H1 (cell line): Measurements from ENCODE around the gene CIRBP. TPM values are rescaled to one million over a fixed set of nuclear protein-coding genes. Genes with fewer than 3 reads are reported as not detected.

Experiments used
- CTCF ChIA-PET: fragments of 300-600 bp; sonication (Branson Sonifier 250); formaldehyde crosslinking; loops from one replicate; lab custom pipeline; 2021; ENCODE audit not compliant: partially characterized antibody; lab: Charles Lee
- POLR2A ChIA-PET: fragments of 300-600 bp; sonication (Branson Sonifier 250); formaldehyde crosslinking; loops from one replicate; lab custom pipeline; 2021; ENCODE audit warnings: inconsistent platforms; ENCODE audit not compliant: partially characterized antibody; lab: Charles Lee
- DNase-seq, 2 experiments: peaks; one replicate each; pipeline versions ENCODE4 v3.0.0 to v3.0.0-alpha.2; 2010 to 2022; ENCODE audit warnings: low spot score in 2 of 2, low read depth in 1 of 2, mixed read lengths in 1 of 2
- FAIRE-seq: peaks from 2 replicates; lab custom pipeline; 2011; peaks lifted over from hg19 to GRCh38; lab: Jason Lieb, UNC
- H2AFZ ChIP-seq: 2 replicates; pipeline ENCODE4 v1.8.1; 2012; ENCODE audit warnings: low read length, inconsistent platforms
- H2AK5ac ChIP-seq: 2 replicates; pipeline ENCODE4 v1.6.1; 2013; ENCODE audit warnings: low read depth, low read length
- H2BK120ac ChIP-seq: replicated peaks from 2 replicates; pipeline ENCODE3; 2013; ENCODE audit warnings: low read depth, low read length, inconsistent platforms
- H2BK12ac ChIP-seq: 2 replicates; pipeline ENCODE4 v1.6.1; 2013; ENCODE audit warnings: low read depth, low read length
- H2BK15ac ChIP-seq: 2 replicates; pipeline ENCODE4 v1.6.1; 2013; ENCODE audit warnings: low read length
- H2BK20ac ChIP-seq: 2 replicates; pipeline ENCODE4 v1.6.1; 2013; ENCODE audit warnings: low read length
- H2BK5ac ChIP-seq: 2 replicates; pipeline ENCODE4 v1.6.1; 2013; ENCODE audit warnings: low read depth, low read length
- H3K14ac ChIP-seq: 2 replicates; pipeline ENCODE4 v1.6.1; 2013; ENCODE audit warnings: inconsistent platforms; ENCODE audit not compliant: insufficient read length
- H3K18ac ChIP-seq: 2 replicates; pipeline ENCODE4 v1.6.1; 2013; ENCODE audit warnings: low read length; ENCODE audit errors: extremely low read depth
- H3K23ac ChIP-seq: 2 replicates; pipeline ENCODE4 v1.6.1; 2013; ENCODE audit warnings: inconsistent platforms; ENCODE audit not compliant: insufficient read length
- H3K23me2 ChIP-seq: 2 replicates; pipeline ENCODE4 v1.6.1; 2013; ENCODE audit warnings: low read depth, low read length
- H3K27ac ChIP-seq: 2 replicates; pipeline ENCODE4 v1.6.1; 2011; ENCODE audit warnings: low read depth, low read length, inconsistent platforms
- H3K27me3 ChIP-seq, 4 experiments: replicated peaks in 1 of 4; 1 replicate in 1 of 4; 2 replicates in 3 of 4; pipeline versions ENCODE4 v1.6.1 to v1.8.1; 2011 to 2013; ENCODE audit warnings: low read length in 3 of 4, mild to moderate bottlenecking in 3 of 4, inconsistent platforms in 2 of 4, mixed read lengths in 2 of 4, moderate library complexity in 1 of 4; ENCODE audit not compliant: control insufficient read depth in 3 of 4, insufficient read depth in 3 of 4; ENCODE audit errors: extremely low read depth in 1 of 4
- H3K36me3 ChIP-seq, 4 experiments: 2 replicates each; pipeline versions ENCODE4 v1.6.1 to v1.8.1; 2011 to 2013; ENCODE audit warnings: mild to moderate bottlenecking in 4 of 4, low read length in 3 of 4, moderate library complexity in 2 of 4, control low read depth in 1 of 4, inconsistent platforms in 1 of 4; ENCODE audit not compliant: insufficient read depth in 4 of 4, control insufficient read depth in 2 of 4
- H3K4ac ChIP-seq: replicated peaks from 2 replicates; pipeline ENCODE3; 2013; ENCODE audit warnings: low read length, low read depth, mixed read lengths, inconsistent platforms; ENCODE audit not compliant: insufficient read length
- H3K4me1 ChIP-seq, 4 experiments: replicated peaks in 1 of 4; 1 replicate in 1 of 4; 2 replicates in 3 of 4; pipeline versions ENCODE4 v1.6.1 to v1.8.1; 2011 to 2013; ENCODE audit warnings: low read length in 3 of 4, inconsistent platforms in 2 of 4, mixed read lengths in 1 of 4; ENCODE audit not compliant: insufficient read depth in 4 of 4, control insufficient read depth in 3 of 4
- H3K4me2 ChIP-seq, 2 experiments: 2 replicates each; pipeline versions ENCODE4 v1.6.1 to v1.8.1; 2011 to 2013; ENCODE audit warnings: low read depth in 2 of 2, low read length in 2 of 2, control low read depth in 1 of 2, inconsistent platforms in 1 of 2, mild to moderate bottlenecking in 1 of 2; ENCODE audit not compliant: insufficient read depth in 1 of 2
- H3K4me3 ChIP-seq, 4 experiments: fragments of 200-600, 300-600 bp in 1 of 4; sonication (generic), shearing (Covaris generic), sonication (Bioruptor Twin) in 1 of 4; 2 replicates each; pipeline versions ENCODE4 v1.5.1 to v1.8.1; 2011 to 2016; ENCODE audit warnings: low read length in 4 of 4, low read depth in 3 of 4, control low read depth in 2 of 4, inconsistent platforms in 2 of 4, mild to moderate bottlenecking in 2 of 4, mixed read lengths in 1 of 4, moderate library complexity in 1 of 4; ENCODE audit not compliant: insufficient read depth in 2 of 4; ENCODE audit errors: extremely low read depth in 1 of 4
- H3K56ac ChIP-seq: replicated peaks from 2 replicates; pipeline ENCODE3; 2013; ENCODE audit warnings: low read depth, mild to moderate bottlenecking, mixed read lengths, low read length, inconsistent platforms; ENCODE audit not compliant: insufficient read length
- H3K79me1 ChIP-seq: 2 replicates; pipeline ENCODE4 v1.6.1; 2013; ENCODE audit warnings: low read depth, low read length, control low read depth
- H3K79me2 ChIP-seq, 2 experiments: 2 replicates each; pipeline versions ENCODE4 v1.6.1 to v1.8.1; 2012 to 2013; ENCODE audit warnings: low read length in 2 of 2, mild to moderate bottlenecking in 2 of 2, inconsistent platforms in 1 of 2; ENCODE audit not compliant: insufficient read depth in 2 of 2, control insufficient read depth in 1 of 2
- H3K9ac ChIP-seq, 4 experiments: replicated peaks in 1 of 4; 1 replicate in 1 of 4; 2 replicates in 3 of 4; pipeline versions ENCODE4 v1.6.1 to v1.8.1; 2011 to 2013; ENCODE audit warnings: low read depth in 3 of 4, low read length in 3 of 4, control low read depth in 2 of 4, mild to moderate bottlenecking in 2 of 4, moderate library complexity in 2 of 4, inconsistent platforms in 1 of 4; ENCODE audit errors: extremely low read depth in 1 of 4
- H3K9me3 ChIP-seq, 2 experiments: 2 replicates each; pipeline versions ENCODE4 v1.6.1 to v1.8.1; 2012 to 2013; ENCODE audit warnings: mild to moderate bottlenecking in 2 of 2, moderate library complexity in 2 of 2, control low read depth in 1 of 2, inconsistent platforms in 1 of 2, low read depth in 1 of 2, low read length in 1 of 2, mixed read lengths in 1 of 2; ENCODE audit not compliant: insufficient read depth in 2 of 2
- H4K20me1 ChIP-seq, 2 experiments: replicated peaks in 1 of 2; 2 replicates each; pipeline versions ENCODE3 to v1.8.1; 2011 to 2013; ENCODE audit warnings: inconsistent platforms in 2 of 2, low read length in 2 of 2, mild to moderate bottlenecking in 1 of 2; ENCODE audit not compliant: insufficient read depth in 2 of 2, control insufficient read depth in 1 of 2
- H4K5ac ChIP-seq: 2 replicates; pipeline ENCODE4 v1.6.1; 2013; ENCODE audit warnings: low read length, low read depth, mixed read lengths, inconsistent platforms; ENCODE audit not compliant: insufficient read length
- H4K8ac ChIP-seq: 2 replicates; pipeline ENCODE4 v1.8.0; 2013; ENCODE audit warnings: mild to moderate bottlenecking, moderate library complexity, low read length, inconsistent platforms; ENCODE audit not compliant: insufficient read depth; ENCODE audit errors: extremely low read depth
- H4K91ac ChIP-seq: replicated peaks from 2 replicates; pipeline ENCODE3; 2013; ENCODE audit warnings: low read length, mixed read lengths, inconsistent platforms; ENCODE audit not compliant: insufficient read length
- BACH1 ChIP-seq: IDR thresholded peaks from 2 replicates; pipeline ENCODE4 v1.6.1; 2012; ENCODE audit warnings: low read length, improper control_type of control experiment
- CBX8 ChIP-seq: fragments of 300-800, 300-1000 bp; sonication (generic); IDR thresholded peaks from 2 replicates; pipeline ENCODE4 v1.7.1; 2016; ENCODE audit warnings: low read depth, low read length, borderline replicate concordance
- CREB1 ChIP-seq: IDR thresholded peaks from 2 replicates; pipeline ENCODE4 v1.6.1; 2012; ENCODE audit warnings: inconsistent platforms
- KDM4A ChIP-seq: IDR thresholded peaks from one replicate; pipeline ENCODE4 v1.7.1; 2012; ENCODE audit warnings: low read depth, mild to moderate bottlenecking, moderate library complexity, low read length, inconsistent platforms; ENCODE audit not compliant: severe bottlenecking
- MAFK ChIP-seq: IDR thresholded peaks from 2 replicates; pipeline ENCODE4 v1.6.1; 2012; ENCODE audit warnings: low read depth, mild to moderate bottlenecking, improper control_type of control experiment, low read length
- SIN3A ChIP-seq, 2 experiments: IDR thresholded peaks in 1 of 2; conservative IDR thresholded peaks in 1 of 2; 2 replicates each; pipeline ENCODE4 v1.6.1; 2011 to 2012; ENCODE audit warnings: low read length in 2 of 2, improper control_type of control experiment in 1 of 2, low read depth in 1 of 2, mild to moderate bottlenecking in 1 of 2
- TAF1 ChIP-seq: IDR thresholded peaks from 2 replicates; pipeline ENCODE4 v1.6.1; 2011; ENCODE audit warnings: mild to moderate bottlenecking, low read depth, low read length
- TEAD4 ChIP-seq: IDR thresholded peaks from 2 replicates; pipeline ENCODE4 v1.6.1; 2012; ENCODE audit warnings: low read depth, low read length, inconsistent platforms, mixed read lengths
- WGBS, 2 experiments: shearing (Covaris generic) in 1 of 2; methylation state at CpG; one replicate each; pipeline versions ENCODE4 v1.1.6 to v1.1.7; 2013 to 2015; ENCODE audit warnings: low lambda C conversion rate in 2 of 2, mixed read lengths in 2 of 2, inconsistent platforms in 1 of 2, low coverage in 1 of 2, missing lambda C conversion rate in 1 of 2; ENCODE audit not compliant: insufficient replicate concordance in 2 of 2, insufficient coverage in 1 of 2, insufficient read length in 1 of 2; ENCODE audit errors: extremely low coverage in 1 of 2, missing lambda C conversion rate in 1 of 2; 5-methylcytosine and 5-hydroxymethylcytosine counted together
- polyA plus RNA-seq, 7 experiments: library from polyadenylated mRNA; depleted of rRNA in 3 of 7; stranded (reverse) in 5 of 7; unstranded in 2 of 7; fragments of >200 nt in 5 of 7; fragments of 200-250 nt in 2 of 7; gene quantifications; 1 replicate in 5 of 7; 2 replicates in 1 of 7; 4 replicates in 1 of 7; pipeline versions ENCODE4 v1.2.1 to v1.2.3, GENCODE V29; 2011 to 2013; ENCODE audit warnings: missing spikeins in 2 of 7, mixed read lengths in 2 of 7
- total RNA-seq: library from RNA; stranded (reverse); fragmentation: NEBNext Ultra II Directional; extraction: Animal tissue kit (Norgen Biotek cat#: 25700); gene quantifications from 2 replicates; pipeline ENCODE4 v1.2.1, GENCODE V29; 2021
- TF ChIP-seq, protein P1 (sequence below): IDR thresholded peaks from 2 replicates; pipeline ENCODE4 v1.6.1; 2011; ENCODE audit warnings: low read depth, mild to moderate bottlenecking, low read length; ENCODE audit not compliant: insufficient read depth

The CIRBP gene
- total and polyA plus RNA-seq, 2 of the 8 experiments (the other 6 are each of a cell fraction or from before 2014, with no cell fraction given), result 175 to 199 TPM

DNA sequence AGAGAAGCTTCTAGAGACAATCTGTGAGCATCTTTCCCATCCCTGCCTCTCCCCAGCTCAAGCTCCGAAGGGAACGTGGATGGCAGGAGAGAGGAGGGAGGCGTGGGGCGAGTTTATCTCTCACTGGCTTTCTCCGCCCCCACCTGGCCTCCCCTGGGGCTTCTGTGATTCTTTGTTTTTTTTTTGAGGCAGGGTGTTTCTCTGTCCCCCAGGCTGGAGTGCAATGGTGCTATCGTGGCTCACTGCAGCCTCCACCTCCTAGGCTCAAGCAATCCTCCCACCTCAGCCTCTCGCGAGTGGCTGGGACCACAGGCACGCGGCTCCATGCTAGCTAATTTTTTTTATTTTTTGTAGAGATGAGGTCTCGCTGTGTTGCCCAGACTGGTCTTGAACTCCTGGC, 39.6 kb downstream of the CIRBP start:
- Histone ChIP-seq H2BK15ac (no peak overlapping the region), H3K18ac (no peak overlapping the region), H3K4me1 (peaks cover 0 to 4% (median 1%) of the 10 kb centered on the region in 4 experiments; a peak in 2 of 7 replicates), H4K8ac (no peak overlapping the region), H2BK12ac (no peak overlapping the region), H3K23ac (no peak overlapping the region), H3K23me2 (no peaks in the 10 kb centered on the region), H3K9me3 (no peaks in the 10 kb centered on the region), H3K79me2 (no peaks in the 10 kb centered on the region), H3K27me3 (no peaks in the 10 kb centered on the region), H3K56ac (no peak overlapping the region), H3K9ac (no peak overlapping the region), H2AFZ (no peak overlapping the region), H2BK20ac (no peak overlapping the region), H2BK120ac (no peak overlapping the region), H3K27ac (no peak overlapping the region), H2AK5ac (no peak overlapping the region), H3K4me3 (no peak overlapping the region), H2BK5ac (no peak overlapping the region), H3K4me2 (no peak overlapping the region), H3K14ac (no peak overlapping the region), H4K5ac (no peak overlapping the region), H4K91ac (no peak overlapping the region), H3K36me3 (no peaks in the 10 kb centered on the region), H3K79me1 (no peaks in the 10 kb centered on the region), H3K4ac (no peak overlapping the region), H4K20me1 (no peaks in the 10 kb centered on the region)
- DNase-seq, result no peak
- TF ChIP-seq, protein P1, sequence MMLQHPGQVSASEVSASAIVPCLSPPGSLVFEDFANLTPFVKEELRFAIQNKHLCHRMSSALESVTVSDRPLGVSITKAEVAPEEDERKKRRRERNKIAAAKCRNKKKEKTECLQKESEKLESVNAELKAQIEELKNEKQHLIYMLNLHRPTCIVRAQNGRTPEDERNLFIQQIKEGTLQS, result no peak
- no peak for TF ChIP-seq TAF1
- TF ChIP-seq SIN3A (conservative IDR thresholded peaks at IDR 0.05 in 1 of 2, IDR thresholded peaks at IDR 0.05 in 1 of 2; ENCODE audit: low read depth in 1 of 2, low read length in 2 of 2), result no peak
- no peak for TF ChIP-seq CBX8
- TF ChIP-seq BACH1, result no peak
- TF ChIP-seq KDM4A, result no peak
- no peak for TF ChIP-seq MAFK
- TF ChIP-seq TEAD4, result no peak
- TF ChIP-seq CREB1, result no peak
- FAIRE-seq, result no peak
- CTCF ChIA-PET, result interaction anchor here (0.5 to 1.4 kb wide), 4 partner anchors 37 to 1152 kb away, joined by 3 to 6 read pairs (median 3); no protein-coding TSS in a partner anchor
- POLR2A ChIA-PET, result interaction anchor here (1.0 to 4.0 kb wide), 3 partner anchors 9 to 40 kb away, joined by 3 to 18 read pairs (median 3); partner anchors contain the start of gene CIRBP
- WGBS, 2 experiments, result 81% methylated on average over 11 of the region's 11 CpGs; no CpG with 5 or more reads in 1 of the 2 experiments
